GM19240 (cell line): ENCODE data around the gene VAV3.
A peak's percentile ranks its signal among the peaks of the same experiment; 100 is the strongest.

Experiments used
- DNase-seq: peaks from one replicate; pipeline ENCODE4 v3.0.0; 2011; ENCODE audit warnings: low spot score; ENCODE audit not compliant: insufficient read length

VAV3 gene

GRCh38 chr1:107972391-107973180, 7.6 kb upstream of the VAV3 start:
- DNase-seq: no peak

GRCh38 chr1:107966550-107966949, 1.6 kb upstream of the VAV3 start:
- no peak for DNase-seq

GRCh38 chr1:107964336-107965109, 457 bp downstream of the VAV3 start:
- DNase-seq: no peak

GRCh38 chr1:107963601-107964335, 1.2 kb downstream of the VAV3 start:
- peak; percentile 28 for DNase-seq

- no peak for DNase-seq
Observed at GRCh38 chr1:107963008-107963407, 2.0 kb downstream of the VAV3 start.

- no peak for DNase-seq
Observed at GRCh38 chr1:107954719-107955415, 10.1 kb downstream of the VAV3 start.

- DNase-seq: no peak
Observed at GRCh38 chr1:107954126-107954525, 10.9 kb downstream of the VAV3 start.

- DNase-seq: no peak
Observed at GRCh38 chr1:107953556-107953955, 11.4 kb downstream of the VAV3 start.

GRCh38 chr1:107952989-107953388, 12.0 kb downstream of the VAV3 start:
- DNase-seq: no peak

GRCh38 chr1:107950464-107950863, 14.5 kb downstream of the VAV3 start:
- DNase-seq: no peak

- DNase-seq: no peak
Observed at GRCh38 chr1:107949467-107950253, 15.3 kb downstream of the VAV3 start.

- DNase-seq: no peak
Observed at GRCh38 chr1:107946794-107947193, 18.2 kb downstream of the VAV3 start.

GRCh38 chr1:107943694-107944093, 21.3 kb downstream of the VAV3 start:
- no peak for DNase-seq

- DNase-seq: no peak
Observed at GRCh38 chr1:107942814-107943213, 22.2 kb downstream of the VAV3 start.

GRCh38 chr1:107941531-107941930, 23.4 kb downstream of the VAV3 start:
- no peak for DNase-seq

GRCh38 chr1:107941123-107941522, 23.9 kb downstream of the VAV3 start:
- DNase-seq: no peak

GRCh38 chr1:107940701-107941100, 24.3 kb downstream of the VAV3 start:
- no peak for DNase-seq

GRCh38 chr1:107940017-107940577, 24.9 kb downstream of the VAV3 start:
- DNase-seq: no peak

- no peak for DNase-seq
Observed at GRCh38 chr1:107939256-107939655, 25.7 kb downstream of the VAV3 start.
